Activated CD4-positive, alpha-beta T cell treated with anti-CD3 and anti-CD28 coated beads, Interleukin-2, amount 50 U/mL, for 4 hours (primary cell): ENCODE measurements around the gene SLC16A6.
A peak's percentile ranks its signal among the peaks of the same experiment; 100 is the strongest.
"Not testable (repeated sequence)": the region's sequence is repeated elsewhere in the genome, so short reads cannot be mapped to it uniquely, and the experiment has no call there.

ENCODE experiments used
- DNase-seq, 2 experiments: peaks; one replicate each; pipeline ENCODE4 v3.0.0-alpha.2; 2020

SLC16A6 gene, protein sequence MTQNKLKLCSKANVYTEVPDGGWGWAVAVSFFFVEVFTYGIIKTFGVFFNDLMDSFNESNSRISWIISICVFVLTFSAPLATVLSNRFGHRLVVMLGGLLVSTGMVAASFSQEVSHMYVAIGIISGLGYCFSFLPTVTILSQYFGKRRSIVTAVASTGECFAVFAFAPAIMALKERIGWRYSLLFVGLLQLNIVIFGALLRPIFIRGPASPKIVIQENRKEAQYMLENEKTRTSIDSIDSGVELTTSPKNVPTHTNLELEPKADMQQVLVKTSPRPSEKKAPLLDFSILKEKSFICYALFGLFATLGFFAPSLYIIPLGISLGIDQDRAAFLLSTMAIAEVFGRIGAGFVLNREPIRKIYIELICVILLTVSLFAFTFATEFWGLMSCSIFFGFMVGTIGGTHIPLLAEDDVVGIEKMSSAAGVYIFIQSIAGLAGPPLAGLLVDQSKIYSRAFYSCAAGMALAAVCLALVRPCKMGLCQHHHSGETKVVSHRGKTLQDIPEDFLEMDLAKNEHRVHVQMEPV

GRCh38 chr17:68290955-68291835 lies at the start of gene SLC16A6, which contains the start of gene ARSG:
Gene SLC16A6, minus strand, starts transcription at chr17:68291127. Its CDS starts 12,807 bp downstream, at chr17:68278320.
Gene ARSG, plus strand, starts transcription at chr17:68291495. Its CDS starts 15,999 bp downstream, at chr17:68307494.
- peak; percentile 72 to 77 for DNase-seq

- DNase-seq, result no peak
These were observed 43.5 kb upstream of the SLC16A6 start for GRCh38 chr17:68334393-68334792.

DNA sequence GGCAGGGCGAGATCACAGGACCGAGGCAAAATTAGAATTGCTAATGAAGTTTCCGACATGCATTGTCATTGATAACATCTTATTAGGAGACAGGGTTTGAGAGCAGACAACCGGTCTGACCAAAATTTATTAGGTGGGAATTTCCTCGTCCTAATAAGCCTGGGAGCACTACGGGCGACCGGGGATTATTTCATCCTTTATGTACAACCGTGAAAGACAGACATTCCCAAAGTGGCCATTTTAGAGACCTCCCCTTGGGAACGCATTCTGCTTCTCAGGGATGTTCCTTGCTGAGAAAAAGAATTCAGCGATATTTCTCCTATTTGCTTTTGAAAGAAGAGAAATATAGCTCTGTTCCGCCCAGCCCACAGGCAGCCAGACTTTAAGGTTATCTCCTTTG lies 41.0 kb upstream of the SLC16A6 start:
- not testable (repeated sequence) for DNase-seq

DNA sequence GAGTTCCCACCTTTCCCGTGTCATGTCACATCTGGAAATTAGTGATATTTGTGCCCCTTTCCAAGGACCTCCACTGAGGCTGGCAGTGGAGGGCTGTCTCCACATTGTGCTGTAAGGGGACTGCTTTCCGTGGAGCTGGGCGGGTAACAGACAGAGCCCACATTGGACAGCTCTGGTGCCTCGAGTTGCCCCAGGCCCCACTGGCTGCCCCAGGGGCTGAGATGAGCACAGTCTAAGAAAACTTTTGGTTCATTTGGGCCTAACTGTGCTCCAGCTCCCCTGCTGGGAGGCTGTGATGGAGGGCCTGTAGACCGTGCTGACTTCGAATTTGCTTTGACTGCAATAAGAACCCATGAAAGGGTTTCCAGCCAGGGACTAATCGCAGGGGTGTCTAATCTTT lies 38.4 kb upstream of the SLC16A6 start:
- DNase-seq, result no peak

DNA sequence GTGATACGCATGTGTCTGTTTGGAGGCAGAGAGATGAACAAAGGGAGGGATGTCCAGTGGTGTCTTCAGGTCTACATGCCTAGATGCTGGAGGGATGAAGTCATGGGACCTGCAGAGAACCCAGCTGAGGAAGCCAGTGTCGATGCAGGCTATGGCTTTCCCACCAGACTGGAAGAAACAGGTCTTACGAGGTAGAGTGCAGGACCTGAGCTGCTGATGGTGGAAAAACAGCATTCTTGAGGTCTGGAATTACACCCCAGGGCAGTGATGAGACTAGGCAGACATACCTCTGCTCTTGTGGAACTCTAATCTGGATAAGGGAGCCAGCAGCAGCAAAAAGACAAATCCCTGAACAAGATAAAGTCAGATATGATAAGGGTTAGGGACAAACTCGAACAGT lies 37.7 kb upstream of the SLC16A6 start:
- DNase-seq, result no peak

GRCh38 chr17:68327823-68328557 lies 37.1 kb upstream of the SLC16A6 start:
- no peak for DNase-seq

DNA sequence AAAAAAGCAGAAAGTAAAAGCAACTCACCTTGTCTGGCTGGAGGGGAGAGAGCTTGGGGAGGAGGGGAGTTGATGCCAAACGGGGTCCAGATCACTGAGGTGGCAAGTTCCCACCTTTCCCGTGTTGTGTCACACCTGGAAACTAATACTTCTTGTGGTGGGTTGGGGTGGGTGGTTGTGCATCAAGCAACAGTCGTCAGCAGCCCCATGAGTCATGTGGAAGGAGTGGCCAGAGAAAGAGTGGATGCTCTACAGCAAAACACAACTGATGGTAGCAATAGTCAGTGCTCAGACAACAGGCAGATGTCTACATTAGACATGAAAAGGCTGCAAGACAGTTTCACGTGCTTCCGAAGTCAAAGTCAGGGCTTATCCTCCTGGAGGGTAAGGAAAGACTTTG lies 35.8 kb upstream of the SLC16A6 start:
- DNase-seq, result peak; percentile 12 to 14

DNA sequence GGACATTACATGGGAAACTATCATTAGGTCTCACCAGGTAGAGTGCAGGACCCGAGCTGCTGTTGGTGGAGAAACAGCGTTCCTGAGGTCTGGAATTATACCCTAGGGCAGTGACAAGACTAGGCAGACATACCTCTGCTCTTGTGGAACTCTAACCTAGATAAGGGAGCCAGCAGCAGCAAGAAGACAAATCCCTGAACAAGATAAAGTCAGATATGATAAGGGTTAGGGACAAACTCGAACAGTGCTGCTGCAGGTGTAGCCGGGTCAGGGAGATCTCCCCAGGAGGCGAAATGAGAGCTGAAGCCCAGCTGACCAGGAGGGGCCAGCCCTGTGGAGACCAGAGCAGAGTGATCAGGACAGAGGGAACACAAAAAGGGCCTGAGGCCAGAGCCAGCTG lies 35.0 kb upstream of the SLC16A6 start:
- no peak for DNase-seq

- DNase-seq, result no peak
These were observed 33.9 kb upstream of the SLC16A6 start for GRCh38 chr17:68324654-68325336.

DNA sequence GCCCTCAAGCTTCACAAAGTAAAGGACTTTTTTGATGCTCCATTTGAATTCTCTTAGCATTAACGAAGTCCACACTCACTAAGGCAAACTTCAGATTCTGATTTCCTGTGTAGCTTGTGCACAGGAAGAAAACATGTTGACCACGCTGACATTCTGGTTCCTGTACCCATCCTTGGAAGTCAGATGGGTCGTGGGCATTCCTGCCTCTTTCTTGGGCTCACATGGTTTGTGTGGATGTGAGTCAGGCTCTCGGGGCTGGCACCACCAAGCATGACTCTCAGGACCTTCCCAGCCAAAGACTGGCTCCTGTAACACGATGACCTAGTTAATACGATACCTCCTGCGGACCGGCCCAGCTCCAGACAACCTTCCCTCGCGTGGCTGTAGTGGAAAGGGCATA lies 33.2 kb upstream of the SLC16A6 start:
- DNase-seq, result no peak

DNA sequence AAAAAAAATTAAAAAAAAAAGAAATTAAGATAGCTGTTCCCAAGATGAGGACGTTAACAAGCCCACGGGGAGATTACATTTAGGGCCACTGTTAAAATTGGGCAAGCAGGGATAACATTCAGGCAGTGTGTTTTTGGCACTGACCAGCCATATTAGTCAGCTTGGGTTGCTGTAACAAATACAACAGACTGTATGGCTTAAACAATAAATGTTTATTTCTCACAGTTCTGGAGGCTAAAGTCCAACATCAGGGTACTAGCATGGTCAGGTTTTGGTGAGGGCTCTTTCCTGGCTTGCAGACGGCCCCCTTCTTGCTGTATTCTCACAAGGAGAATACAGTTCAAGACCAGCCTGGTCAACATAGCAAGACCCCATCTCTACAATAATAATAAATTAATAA lies 31.7 kb upstream of the SLC16A6 start:
- DNase-seq, result no peak

DNA sequence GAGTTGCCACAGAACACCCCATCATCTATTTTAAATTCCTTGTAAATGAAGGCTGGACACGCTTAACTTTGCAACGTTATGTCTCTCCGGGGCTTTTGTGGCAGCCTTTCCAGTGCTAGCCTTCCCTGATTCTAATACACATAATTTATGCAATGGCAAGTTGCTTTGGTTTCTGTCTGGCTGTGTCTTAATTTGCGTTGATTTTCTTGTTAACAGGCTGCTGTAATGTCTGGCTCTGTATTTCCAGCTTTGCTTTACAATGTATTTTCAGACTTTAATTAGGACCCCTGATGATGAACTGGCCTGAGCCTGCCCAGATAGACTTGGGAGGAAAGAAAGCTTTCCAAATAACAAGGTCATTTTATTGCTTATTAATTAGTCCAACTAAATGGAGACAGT lies 30.6 kb upstream of the SLC16A6 start:
- DNase-seq, result no peak

GRCh38 chr17:68320943-68321555 lies 30.1 kb upstream of the SLC16A6 start:
- no peak for DNase-seq

DNA sequence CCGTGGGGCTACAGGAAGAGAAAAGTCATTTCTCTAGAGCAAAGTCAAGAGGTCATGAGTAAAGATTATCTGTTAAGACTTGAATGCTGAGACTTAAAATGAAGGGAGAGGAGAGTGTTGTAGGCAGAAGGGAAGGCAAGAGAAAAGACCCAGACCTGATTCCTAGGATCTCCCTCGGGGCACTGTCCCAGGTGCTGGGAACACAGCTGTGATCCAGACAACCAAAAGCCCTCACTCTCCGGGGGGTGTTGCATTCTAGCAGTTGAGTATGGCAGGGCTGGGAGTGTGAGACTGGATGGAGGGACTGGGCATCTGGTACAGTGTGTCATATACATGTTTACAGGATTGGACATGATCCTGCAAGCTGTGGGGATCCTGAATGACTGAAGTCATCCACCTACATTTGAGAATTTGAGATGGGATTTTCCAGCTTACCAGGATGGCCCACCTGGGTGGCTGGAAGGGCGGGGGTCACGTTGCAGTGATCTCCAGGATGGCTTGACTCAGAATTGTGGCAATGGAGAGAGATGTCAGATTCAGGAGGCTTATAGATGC lies 29.5 kb upstream of the SLC16A6 start:
- no peak for DNase-seq

GRCh38 chr17:68319410-68320162 lies 28.7 kb upstream of the SLC16A6 start:
- DNase-seq, result no peak

DNA sequence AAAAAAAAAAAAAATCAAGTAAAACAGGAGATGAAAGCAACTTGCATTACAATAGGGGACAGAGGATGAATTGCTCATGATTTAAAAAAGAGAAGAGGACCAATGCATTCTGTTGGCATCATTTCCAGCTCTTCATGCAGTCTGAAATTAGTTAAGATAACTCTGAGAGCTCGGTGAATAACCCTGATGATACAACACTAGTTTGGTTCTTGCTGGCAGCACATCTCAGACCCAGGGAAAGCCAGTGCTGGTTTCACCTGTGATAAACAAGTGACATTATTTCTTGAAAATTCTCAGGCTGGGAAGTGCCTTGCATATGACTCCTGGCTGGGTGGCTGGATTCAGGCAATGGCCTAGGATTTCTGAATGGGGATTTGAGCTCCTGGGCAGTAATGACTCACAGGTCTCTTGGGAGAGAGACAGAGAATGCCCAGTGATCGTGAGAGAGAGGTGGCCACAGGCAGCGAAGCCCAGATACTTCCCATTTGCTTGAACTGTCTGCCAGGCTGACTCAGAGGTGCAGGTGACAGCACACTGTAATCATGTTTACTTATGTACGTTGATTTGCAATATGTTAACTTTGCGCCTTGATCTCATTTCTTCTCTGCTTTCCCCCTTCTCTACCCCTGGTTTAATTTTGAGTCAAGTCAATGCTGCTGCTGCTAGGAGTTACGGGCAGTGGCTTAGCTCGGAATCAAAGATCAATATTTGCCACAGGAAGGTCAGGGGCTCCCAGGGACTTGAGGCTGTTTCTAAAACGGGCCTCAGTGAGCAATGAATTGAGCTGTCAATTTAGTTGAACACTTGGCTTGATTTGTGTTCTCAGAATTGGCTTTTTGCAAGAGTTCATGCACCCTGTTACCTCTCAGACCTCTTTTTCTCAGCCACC lies 27.4 kb upstream of the SLC16A6 start:
- no peak for DNase-seq

DNA sequence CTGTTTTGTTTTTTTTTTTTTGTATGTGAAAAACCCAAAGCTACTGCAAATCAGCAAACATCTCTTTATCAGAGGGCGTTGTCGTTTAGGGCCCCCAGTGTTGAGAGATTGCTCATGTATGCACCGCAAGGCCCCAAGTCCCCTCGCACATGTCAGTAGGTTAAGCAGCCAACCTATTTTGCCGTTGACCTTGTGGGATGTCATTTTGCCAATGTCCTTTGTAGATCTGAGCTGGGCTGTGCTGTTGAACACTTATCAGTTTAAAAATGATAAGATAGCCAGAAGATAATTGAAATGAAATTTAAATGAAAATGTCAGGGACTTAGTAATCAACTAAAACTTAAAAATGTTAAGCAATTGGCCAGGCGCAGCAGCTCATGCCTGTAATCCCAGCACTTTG lies 26.5 kb upstream of the SLC16A6 start:
- no peak for DNase-seq

DNA sequence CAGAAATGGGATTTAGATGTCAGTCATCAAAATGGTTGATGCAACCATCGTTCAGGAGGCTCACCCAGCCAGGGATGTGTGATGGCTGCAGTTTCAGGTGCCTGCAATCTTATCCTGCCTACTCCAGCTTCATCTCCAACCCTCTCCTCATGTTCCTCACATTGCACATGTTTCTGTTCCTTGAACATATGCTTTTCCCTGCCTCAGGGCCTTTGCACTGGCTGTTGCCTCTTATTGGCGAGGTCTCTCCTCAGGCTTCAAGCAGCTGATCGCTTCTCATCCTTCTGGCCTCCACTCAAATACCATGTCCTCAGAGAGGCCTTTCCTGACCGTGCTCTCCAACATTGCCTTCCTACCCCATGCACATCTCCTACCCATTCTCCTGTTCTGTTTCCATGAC lies 25.0 kb upstream of the SLC16A6 start:
- no peak for DNase-seq

DNA sequence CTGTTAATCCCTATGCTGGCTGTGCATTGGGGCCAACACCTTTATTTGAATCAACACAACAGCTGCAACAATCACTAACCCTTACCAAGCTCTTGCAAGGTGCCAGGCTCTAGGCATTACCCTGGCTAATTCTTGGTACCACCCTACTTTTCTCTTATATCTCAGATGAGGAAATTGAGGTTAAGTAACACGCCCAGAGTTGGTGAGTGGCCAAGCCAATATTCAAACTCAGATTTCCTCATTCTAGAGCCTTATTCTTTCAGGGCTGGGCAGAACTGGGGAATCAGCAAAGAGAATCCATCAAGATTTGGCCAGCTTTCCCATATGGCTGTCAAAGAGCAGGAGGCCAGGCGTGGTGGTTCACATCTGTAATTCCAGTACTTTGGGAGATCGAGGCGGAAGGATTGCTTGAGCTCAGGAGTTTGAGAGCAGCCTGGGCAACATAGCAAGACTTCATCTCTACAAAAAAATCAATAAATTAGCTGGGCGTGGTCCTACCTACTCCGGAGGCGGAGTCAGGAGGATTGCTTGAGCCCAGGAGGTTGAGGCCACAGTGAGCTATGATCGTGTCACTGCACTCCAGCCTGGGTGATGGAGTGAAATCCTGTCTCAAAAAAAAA lies 24.1 kb upstream of the SLC16A6 start:
- DNase-seq, result no peak
